ENCODE measurements around the gene HBS1L.

The HBS1L gene

DNA sequence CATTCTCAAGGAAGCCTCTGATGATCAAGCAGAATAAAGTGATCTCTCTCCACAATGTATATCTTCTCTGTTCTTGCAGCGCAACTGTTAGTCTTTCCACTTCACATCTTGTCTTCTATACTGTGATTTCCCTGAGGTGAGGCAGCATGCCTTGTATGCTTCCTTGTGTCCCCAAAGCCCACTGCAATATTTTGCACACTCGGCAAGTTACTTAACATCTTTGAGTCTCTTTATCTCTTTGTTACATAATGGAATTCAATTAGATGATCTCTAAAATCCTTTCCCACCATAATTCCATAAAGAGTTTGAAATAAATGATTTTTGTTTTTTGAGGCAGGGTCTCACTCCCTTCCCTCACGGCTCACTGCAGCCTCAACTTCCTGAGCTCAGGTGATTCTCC is 64.4 kb downstream of the HBS1L start:
- no peak overlapping the region for H3K4me3 ChIP-seq (ENCODE audit: low read depth in 1 of 2, low read length in 1 of 2)
- no peak overlapping the region for H3K27ac ChIP-seq
- H3K27me3 ChIP-seq: no peaks in the 10 kb centered on the region
- no peaks in the 10 kb centered on the region for H3K9me3 ChIP-seq
- TF ChIP-seq, protein P1, sequence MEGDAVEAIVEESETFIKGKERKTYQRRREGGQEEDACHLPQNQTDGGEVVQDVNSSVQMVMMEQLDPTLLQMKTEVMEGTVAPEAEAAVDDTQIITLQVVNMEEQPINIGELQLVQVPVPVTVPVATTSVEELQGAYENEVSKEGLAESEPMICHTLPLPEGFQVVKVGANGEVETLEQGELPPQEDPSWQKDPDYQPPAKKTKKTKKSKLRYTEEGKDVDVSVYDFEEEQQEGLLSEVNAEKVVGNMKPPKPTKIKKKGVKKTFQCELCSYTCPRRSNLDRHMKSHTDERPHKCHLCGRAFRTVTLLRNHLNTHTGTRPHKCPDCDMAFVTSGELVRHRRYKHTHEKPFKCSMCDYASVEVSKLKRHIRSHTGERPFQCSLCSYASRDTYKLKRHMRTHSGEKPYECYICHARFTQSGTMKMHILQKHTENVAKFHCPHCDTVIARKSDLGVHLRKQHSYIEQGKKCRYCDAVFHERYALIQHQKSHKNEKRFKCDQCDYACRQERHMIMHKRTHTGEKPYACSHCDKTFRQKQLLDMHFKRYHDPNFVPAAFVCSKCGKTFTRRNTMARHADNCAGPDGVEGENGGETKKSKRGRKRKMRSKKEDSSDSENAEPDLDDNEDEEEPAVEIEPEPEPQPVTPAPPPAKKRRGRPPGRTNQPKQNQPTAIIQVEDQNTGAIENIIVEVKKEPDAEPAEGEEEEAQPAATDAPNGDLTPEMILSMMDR (IDR thresholded peaks at IDR 0.05): no peak
- H3K36me3 ChIP-seq: peaks cover 59% of the 10 kb centered on the region
- H3K4me1 ChIP-seq (ENCODE audit: control insufficient read depth in 1 of 2, insufficient read depth in 1 of 2, low read depth in 1 of 2, low read length in 1 of 2): peaks cover 0 to 8% of the 10 kb centered on the region in 2 experiments

DNA sequence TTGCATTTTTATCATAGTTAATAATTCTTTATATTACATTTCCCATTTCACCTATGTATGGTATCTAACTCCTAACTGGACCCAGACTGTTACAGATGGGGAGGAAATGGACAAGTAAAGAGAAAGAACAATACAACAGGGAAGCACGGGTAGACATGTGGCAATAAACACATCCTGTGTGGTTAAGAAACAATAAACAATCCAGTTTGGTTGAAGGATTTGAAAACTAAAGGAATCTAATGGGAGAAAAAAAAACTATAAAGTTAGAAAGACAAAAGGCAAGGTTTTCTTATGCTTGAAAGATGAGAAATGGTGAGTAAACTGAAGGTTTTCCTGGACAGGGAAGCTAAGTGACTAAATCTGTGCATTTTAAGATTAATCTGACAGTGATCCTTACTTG is 69.8 kb downstream of the HBS1L start:
- no peak overlapping the region for H3K4me3 ChIP-seq (ENCODE audit: low read depth in 1 of 2, low read length in 1 of 2)
- H3K27ac ChIP-seq: no peak overlapping the region
- H3K4me1 ChIP-seq (ENCODE audit: control insufficient read depth in 1 of 2, insufficient read depth in 1 of 2, low read depth in 1 of 2, low read length in 1 of 2): peaks cover 0 to 14% of the 10 kb centered on the region in 2 experiments
- peaks cover 36% of the 10 kb centered on the region for H3K36me3 ChIP-seq
- TF ChIP-seq, protein P1 (IDR thresholded peaks at IDR 0.05): no peak
- no peaks in the 10 kb centered on the region for H3K9me3 ChIP-seq
- H3K27me3 ChIP-seq: no peaks in the 10 kb centered on the region

DNA sequence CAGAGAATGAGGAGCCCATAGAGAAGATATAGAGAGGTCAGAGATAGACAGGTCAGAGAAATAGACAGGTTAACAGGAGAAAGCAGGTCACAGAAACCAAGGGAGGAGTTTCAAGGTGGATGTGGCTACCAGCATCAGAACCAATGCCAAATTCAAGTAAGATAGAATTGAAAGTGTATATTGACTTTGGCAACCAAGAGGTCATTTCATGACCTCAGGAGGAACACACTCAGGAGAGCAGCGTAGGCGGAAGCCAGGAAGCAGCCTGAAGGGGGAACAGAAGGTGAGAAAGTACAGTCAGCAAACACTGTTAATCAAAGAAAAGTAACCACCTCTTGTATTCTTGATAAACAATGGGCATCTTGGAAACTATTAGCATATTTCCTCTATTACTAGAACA is 70.8 kb downstream of the HBS1L start:
- Histone ChIP-seq H3K4me3 (ENCODE audit: low read depth in 1 of 2, low read length in 1 of 2) (no peak overlapping the region), H3K27ac (no peak overlapping the region), H3K27me3 (no peaks in the 10 kb centered on the region), H3K4me1 (ENCODE audit: control insufficient read depth in 1 of 2, insufficient read depth in 1 of 2, low read depth in 1 of 2, low read length in 1 of 2) (peaks cover 0 to 9% of the 10 kb centered on the region in 2 experiments), H3K9me3 (no peaks in the 10 kb centered on the region), H3K36me3 (peaks cover 39% of the 10 kb centered on the region)
- TF ChIP-seq, protein P1 (IDR thresholded peaks at IDR 0.05): no peak

DNA sequence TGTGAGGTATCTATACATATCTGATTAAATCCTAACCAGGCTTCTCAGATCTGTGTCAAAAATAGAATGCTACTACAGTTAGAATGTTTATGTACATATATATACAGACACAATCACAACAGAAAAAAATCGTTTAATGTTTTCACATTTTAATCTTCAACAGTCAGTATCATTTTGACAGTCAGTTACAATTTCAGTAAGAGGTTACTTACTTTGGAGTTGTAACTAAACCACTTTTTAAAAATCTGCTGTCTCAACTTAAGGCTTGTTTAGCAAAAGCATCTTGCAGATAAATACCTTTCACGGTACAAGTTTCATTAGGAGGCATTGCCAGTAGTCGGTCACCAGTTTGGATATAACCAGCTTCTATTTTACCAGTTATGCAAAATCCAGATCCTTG is 72.5 kb downstream of the HBS1L start:
- Histone ChIP-seq H3K27ac (no peak overlapping the region), H3K27me3 (no peaks in the 10 kb centered on the region), H3K4me3 (ENCODE audit: low read depth in 1 of 2, low read length in 1 of 2) (no peak overlapping the region), H3K9me3 (no peaks in the 10 kb centered on the region), H3K36me3 (peaks cover 51% of the 10 kb centered on the region), H3K4me1 (ENCODE audit: control insufficient read depth in 1 of 2, insufficient read depth in 1 of 2, low read depth in 1 of 2, low read length in 1 of 2) (peaks cover 0 to 6% of the 10 kb centered on the region in 2 experiments)
- TF ChIP-seq, protein P1 (IDR thresholded peaks at IDR 0.05): no peak

DNA sequence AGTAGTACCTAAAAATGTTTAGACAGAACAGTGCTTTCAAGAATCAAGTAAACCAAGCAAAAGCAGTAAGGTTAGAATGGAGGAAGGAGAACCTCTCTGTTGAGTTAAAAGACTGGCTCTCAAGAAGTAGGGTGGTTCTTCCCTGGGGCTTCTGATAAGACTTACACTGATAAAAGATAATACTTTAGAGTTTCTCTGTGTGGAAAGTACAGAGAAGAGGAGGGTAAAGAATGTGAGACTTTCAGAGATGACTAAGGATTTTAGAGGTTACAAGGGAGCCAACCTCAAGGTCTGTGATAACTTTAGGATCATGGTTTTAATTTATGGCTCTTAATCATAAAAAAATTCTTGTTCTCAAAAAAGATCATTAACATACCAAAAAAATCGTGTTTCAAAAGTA is 73.8 kb downstream of the HBS1L start:
- peaks cover 0 to 6% of the 10 kb centered on the region in 2 experiments for H3K4me1 ChIP-seq (ENCODE audit: control insufficient read depth in 1 of 2, insufficient read depth in 1 of 2, low read depth in 1 of 2, low read length in 1 of 2)
- H3K4me3 ChIP-seq (ENCODE audit: low read depth in 1 of 2, low read length in 1 of 2): no peak overlapping the region
- peaks cover 52% of the 10 kb centered on the region for H3K36me3 ChIP-seq
- H3K27me3 ChIP-seq: no peaks in the 10 kb centered on the region
- no peak overlapping the region for H3K27ac ChIP-seq
- TF ChIP-seq, protein P1 (IDR thresholded peaks at IDR 0.05): no peak
- H3K9me3 ChIP-seq: no peaks in the 10 kb centered on the region

DNA sequence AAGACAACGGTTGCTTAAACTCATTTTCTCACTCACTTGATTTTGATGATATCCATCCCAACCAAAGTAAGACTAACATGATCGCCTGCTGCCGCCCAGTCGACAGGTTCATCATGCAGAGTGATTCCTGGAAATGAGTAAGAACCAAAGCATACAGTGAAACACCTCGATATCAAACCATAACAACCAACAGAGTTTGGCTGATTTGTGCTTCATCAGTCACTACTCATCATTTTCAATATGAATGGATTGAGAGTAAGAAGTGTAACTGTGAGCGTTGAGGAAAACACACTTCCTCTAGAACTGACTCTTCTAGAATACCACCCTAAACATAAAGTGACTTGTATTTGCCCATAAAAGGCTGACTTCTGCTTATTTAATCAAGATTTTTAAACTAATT is 75.5 kb downstream of the HBS1L start:
- Histone ChIP-seq H3K27ac (no peak overlapping the region), H3K36me3 (peaks cover 49% of the 10 kb centered on the region), H3K9me3 (no peaks in the 10 kb centered on the region), H3K4me3 (ENCODE audit: low read depth in 1 of 2, low read length in 1 of 2) (no peak overlapping the region), H3K4me1 (ENCODE audit: control insufficient read depth in 1 of 2, insufficient read depth in 1 of 2, low read depth in 1 of 2, low read length in 1 of 2) (no peaks in the 10 kb centered on the region), H3K27me3 (no peaks in the 10 kb centered on the region)
- TF ChIP-seq, protein P1 (IDR thresholded peaks at IDR 0.05): no peak
